SK-N-SH treated with all-trans-retinoic acid at 6 μM for 48 hours (cell line): ENCODE measurements around the gene TARBP1.

Source experiments
- BACH2 ChIP-seq: fragments of 250-450 bp; sonication (Bioruptor Pico); IDR thresholded peaks from 2 replicates; pipeline ENCODE4 v1.9.0; 2021; ENCODE audit warnings: mild to moderate bottlenecking, borderline replicate concordance
- CREB5 ChIP-seq: fragments of 250-450 bp; sonication (Bioruptor Pico); IDR thresholded peaks from 2 replicates; pipeline ENCODE4 v1.5.1; 2020; ENCODE audit warnings: low read depth, mild to moderate bottlenecking, moderate library complexity
- CSDC2 ChIP-seq: fragments of 250-450 bp; sonication (Bioruptor Pico); IDR thresholded peaks from 2 replicates; pipeline ENCODE4 v1.5.0; 2020; ENCODE audit warnings: mild to moderate bottlenecking, moderate library complexity
- OSR1 ChIP-seq: fragments of 250-450 bp; sonication (Bioruptor Pico); IDR thresholded peaks from 2 replicates; pipeline ENCODE4 v1.8.0; 2022; ENCODE audit warnings: moderate library complexity, mild to moderate bottlenecking, inconsistent platforms
- RARB ChIP-seq: fragments of 250-450 bp; sonication (Bioruptor Pico); IDR thresholded peaks from 2 replicates; pipeline ENCODE4 v1.8.0; 2021; ENCODE audit warnings: mild to moderate bottlenecking, moderate library complexity
- SNAI2 ChIP-seq: fragments of 250-450 bp; sonication (Bioruptor Pico); IDR thresholded peaks from 2 replicates; pipeline ENCODE4 v1.5.0; 2020; ENCODE audit warnings: mild to moderate bottlenecking, moderate library complexity
- ZFP3 ChIP-seq: fragments of 250-450 bp; sonication (Bioruptor Pico); IDR thresholded peaks from 2 replicates; pipeline ENCODE4 v1.5.0; 2020; ENCODE audit warnings: mild to moderate bottlenecking, moderate library complexity
- ZFP30 ChIP-seq: fragments of 450-650 bp; formaldehyde crosslinking; IDR thresholded peaks from 2 replicates; pipeline ENCODE4 v1.5.0; 2022; ENCODE audit warnings: mild to moderate bottlenecking, moderate library complexity
- ZNF565 ChIP-seq: fragments of 450-650 bp; formaldehyde crosslinking; conservative IDR thresholded peaks from 2 replicates; pipeline ENCODE4 v1.5.0; 2020; ENCODE audit warnings: low read depth, mild to moderate bottlenecking, moderate library complexity
- ZNF70 ChIP-seq: fragments of 450-650 bp; formaldehyde crosslinking; IDR thresholded peaks from 2 replicates; pipeline ENCODE4 v1.5.0; 2020; ENCODE audit warnings: mild to moderate bottlenecking, moderate library complexity
- TF ChIP-seq, protein P1 (sequence below): fragments of 250-450 bp; sonication (Bioruptor Pico); IDR thresholded peaks from 2 replicates; pipeline ENCODE4 v1.5.1; 2021; ENCODE audit warnings: mild to moderate bottlenecking, moderate library complexity
- TF ChIP-seq, protein P2 (sequence below): fragments of 250-450 bp; sonication (Bioruptor Pico); IDR thresholded peaks from 2 replicates; pipeline ENCODE4 v1.8.0; 2020; ENCODE audit warnings: mild to moderate bottlenecking, moderate library complexity, borderline replicate concordance

DNA sequence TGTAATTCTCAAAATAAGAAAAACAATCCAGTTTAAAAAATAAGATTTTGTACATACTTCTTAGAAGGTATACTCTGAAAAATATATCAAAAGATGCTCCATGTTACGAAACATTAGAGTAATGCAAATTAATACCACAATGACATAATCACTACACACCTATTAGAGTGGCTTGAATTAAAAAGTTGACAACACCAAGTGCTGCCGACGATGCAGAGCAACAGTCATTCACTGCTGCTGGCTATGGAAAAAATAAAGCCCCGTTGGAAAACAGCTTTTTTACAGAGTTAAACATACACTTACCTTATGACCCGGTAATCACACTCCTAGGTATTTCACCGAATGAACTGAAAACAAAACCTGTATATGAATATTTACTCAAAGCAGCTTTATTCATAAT lies 90.9 kb downstream of the TARBP1 start:
- TF ChIP-seq ZFP3 (CRISPR knock-in tag) (no peak), ZNF70 (no peak), ZFP30 (CRISPR knock-in tag) (no peak), SNAI2 (CRISPR knock-in tag) (no peak), CSDC2 (CRISPR knock-in tag) (no peak), ZNF565 (CRISPR knock-in tag) (no peak), RARB (CRISPR knock-in tag) (no peak), OSR1 (no peak), BACH2 (no peak), CREB5 (no peak)
- TF ChIP-seq, protein P1, sequence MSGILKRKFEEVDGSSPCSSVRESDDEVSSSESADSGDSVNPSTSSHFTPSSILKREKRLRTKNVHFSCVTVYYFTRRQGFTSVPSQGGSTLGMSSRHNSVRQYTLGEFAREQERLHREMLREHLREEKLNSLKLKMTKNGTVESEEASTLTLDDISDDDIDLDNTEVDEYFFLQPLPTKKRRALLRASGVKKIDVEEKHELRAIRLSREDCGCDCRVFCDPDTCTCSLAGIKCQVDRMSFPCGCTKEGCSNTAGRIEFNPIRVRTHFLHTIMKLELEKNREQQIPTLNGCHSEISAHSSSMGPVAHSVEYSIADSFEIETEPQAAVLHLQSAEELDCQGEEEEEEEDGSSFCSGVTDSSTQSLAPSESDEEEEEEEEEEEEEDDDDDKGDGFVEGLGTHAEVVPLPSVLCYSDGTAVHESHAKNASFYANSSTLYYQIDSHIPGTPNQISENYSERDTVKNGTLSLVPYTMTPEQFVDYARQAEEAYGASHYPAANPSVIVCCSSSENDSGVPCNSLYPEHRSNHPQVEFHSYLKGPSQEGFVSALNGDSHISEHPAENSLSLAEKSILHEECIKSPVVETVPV (CRISPR knock-in tag) = no peak
- TF ChIP-seq, protein P2, sequence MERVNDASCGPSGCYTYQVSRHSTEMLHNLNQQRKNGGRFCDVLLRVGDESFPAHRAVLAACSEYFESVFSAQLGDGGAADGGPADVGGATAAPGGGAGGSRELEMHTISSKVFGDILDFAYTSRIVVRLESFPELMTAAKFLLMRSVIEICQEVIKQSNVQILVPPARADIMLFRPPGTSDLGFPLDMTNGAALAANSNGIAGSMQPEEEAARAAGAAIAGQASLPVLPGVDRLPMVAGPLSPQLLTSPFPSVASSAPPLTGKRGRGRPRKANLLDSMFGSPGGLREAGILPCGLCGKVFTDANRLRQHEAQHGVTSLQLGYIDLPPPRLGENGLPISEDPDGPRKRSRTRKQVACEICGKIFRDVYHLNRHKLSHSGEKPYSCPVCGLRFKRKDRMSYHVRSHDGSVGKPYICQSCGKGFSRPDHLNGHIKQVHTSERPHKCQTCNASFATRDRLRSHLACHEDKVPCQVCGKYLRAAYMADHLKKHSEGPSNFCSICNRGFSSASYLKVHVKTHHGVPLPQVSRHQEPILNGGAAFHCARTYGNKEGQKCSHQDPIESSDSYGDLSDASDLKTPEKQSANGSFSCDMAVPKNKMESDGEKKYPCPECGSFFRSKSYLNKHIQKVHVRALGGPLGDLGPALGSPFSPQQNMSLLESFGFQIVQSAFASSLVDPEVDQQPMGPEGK = no peak
